Stimulated activated memory B cell treated with anti-CD40 and anti-IgM and Interleukin-4, amounts not matched to agents 10 μg/mL and 1 μg/mL and 100 μg/mL, for 72 hours (primary cell): ENCODE results near the gene SLC66A2.
"Not testable (repeated sequence)": the region's sequence is repeated elsewhere in the genome, so short reads cannot be mapped to it uniquely, and the experiment has no call there.

Source experiments
- ATAC-seq: fragments of 150-1000 bp; cut with Tn5 transposase; 2 replicates; pipeline ENCODE4 v1.10.0; 2021
- H3K27ac Mint-ChIP-seq: one replicate; pipeline ENCODE4 v1.8.0; 2022; ENCODE audit warnings: mild to moderate bottlenecking, mixed read lengths
- H3K27me3 Mint-ChIP-seq: one replicate; pipeline ENCODE4 v1.8.0; 2022; ENCODE audit warnings: mixed read lengths
- H3K36me3 Mint-ChIP-seq: one replicate; pipeline ENCODE4 v1.8.0; 2022; ENCODE audit warnings: mixed read lengths
- H3K4me1 Mint-ChIP-seq: one replicate; pipeline ENCODE4 v1.8.0; 2022; ENCODE audit warnings: mixed read lengths
- H3K4me3 Mint-ChIP-seq: one replicate; pipeline ENCODE4 v1.8.0; 2022; ENCODE audit warnings: mild to moderate bottlenecking, moderate library complexity, mixed read lengths
- H3K9me3 Mint-ChIP-seq: one replicate; pipeline ENCODE4 v1.8.0; 2022; ENCODE audit warnings: mixed read lengths

Gene SLC66A2

DNA sequence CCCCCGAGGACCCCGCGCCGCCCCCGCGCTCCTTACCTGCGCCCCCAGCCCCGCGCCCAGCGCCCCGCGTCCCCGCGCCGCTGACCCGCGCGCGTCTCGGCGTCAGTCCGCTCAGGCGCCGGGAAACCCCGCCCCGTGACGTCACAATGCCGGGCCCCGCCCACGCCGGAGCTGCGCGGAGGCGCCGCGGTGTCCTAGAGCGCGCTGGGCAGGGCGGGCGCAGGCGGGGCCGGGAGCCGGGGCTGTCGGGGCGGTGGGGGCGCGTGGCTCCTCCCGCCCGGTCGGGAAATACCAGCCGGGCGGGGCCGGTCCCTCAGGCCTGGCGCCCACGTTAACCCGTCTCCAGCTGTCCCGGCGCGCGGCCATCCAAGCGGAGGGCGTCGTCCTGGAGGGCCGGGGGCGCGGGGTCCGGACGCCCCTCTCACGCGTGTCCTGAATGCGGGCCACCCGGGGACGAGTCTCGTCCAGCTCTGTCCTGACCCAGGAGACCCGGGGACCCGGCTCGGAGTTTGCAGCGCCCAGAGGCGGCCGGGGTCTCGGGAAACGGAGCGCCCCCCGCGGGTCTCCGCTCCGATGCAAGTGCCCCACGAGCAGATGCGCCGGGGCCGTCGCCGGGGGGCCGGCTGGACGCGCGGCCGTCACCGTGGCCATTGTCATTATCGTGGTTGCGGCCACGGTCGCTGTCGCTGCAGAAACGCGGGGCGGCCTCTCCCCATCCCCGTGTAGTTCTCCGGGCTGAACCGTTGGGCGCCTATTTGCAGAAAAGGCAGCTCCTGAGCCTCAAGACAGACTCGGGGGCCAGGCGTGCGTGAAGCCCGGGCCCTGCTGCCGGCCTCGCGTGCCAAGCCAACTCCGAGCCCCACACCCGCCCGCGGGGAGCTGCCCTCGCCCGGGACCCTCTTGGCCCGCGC is at the start of gene SLC66A2:
SLC66A2 (minus strand) TSS at position 109 of the 911 bp plus-strand sequence. CDS start 727 bp downstream, outside the sequence.
- ATAC-seq: peak; percentile 87
- Mint-ChIP-seq H3K9me3 (no peaks in the 10 kb centered on the region), H3K4me1 (peaks cover 42% of the 10 kb centered on the region), H3K27me3 (no peaks in the 10 kb centered on the region), H3K27ac (peak within 1 kb of the TSS; percentile 75), H3K36me3 (peaks cover 11% of the 10 kb centered on the region), H3K4me3 (peak within 1 kb of the TSS; percentile 82)

DNA sequence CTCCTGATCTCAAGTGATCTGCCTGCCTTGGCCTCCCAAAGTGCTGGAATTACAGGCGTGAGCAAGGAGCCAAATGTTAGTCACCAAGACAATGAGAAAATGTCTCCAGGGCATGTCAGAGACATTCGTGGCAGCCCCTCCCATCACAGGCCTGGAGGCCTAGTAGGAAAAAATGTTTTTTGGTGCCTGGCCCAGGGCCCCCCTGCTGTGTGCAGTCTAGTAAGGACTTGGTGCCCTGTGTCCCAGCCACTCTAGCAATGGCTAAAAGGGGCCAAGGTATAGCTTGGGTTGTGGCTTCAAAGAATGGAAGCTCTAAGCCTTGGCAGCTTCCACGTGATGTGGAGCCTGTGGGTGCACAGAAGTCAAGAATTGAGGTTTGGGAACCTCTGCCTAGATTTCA is 49.4 kb upstream of the SLC66A2 start:
- Mint-ChIP-seq H3K27me3 (peaks cover 10% of the 10 kb centered on the region), H3K9me3 (peaks cover 7% of the 10 kb centered on the region), H3K27ac (no peak overlapping the region), H3K36me3 (peaks cover 11% of the 10 kb centered on the region), H3K4me1 (peaks cover 10% of the 10 kb centered on the region), H3K4me3 (no peak overlapping the region)
- no peak for ATAC-seq

GRCh38 chr18:79999701-80000100 is 48.2 kb upstream of the SLC66A2 start:
- not testable (repeated sequence) for H3K4me3 Mint-ChIP-seq, H3K4me1 Mint-ChIP-seq, H3K9me3 Mint-ChIP-seq, H3K27ac Mint-ChIP-seq, H3K27me3 Mint-ChIP-seq, ATAC-seq
- peaks cover 11% of the 10 kb centered on the region for H3K36me3 Mint-ChIP-seq

DNA sequence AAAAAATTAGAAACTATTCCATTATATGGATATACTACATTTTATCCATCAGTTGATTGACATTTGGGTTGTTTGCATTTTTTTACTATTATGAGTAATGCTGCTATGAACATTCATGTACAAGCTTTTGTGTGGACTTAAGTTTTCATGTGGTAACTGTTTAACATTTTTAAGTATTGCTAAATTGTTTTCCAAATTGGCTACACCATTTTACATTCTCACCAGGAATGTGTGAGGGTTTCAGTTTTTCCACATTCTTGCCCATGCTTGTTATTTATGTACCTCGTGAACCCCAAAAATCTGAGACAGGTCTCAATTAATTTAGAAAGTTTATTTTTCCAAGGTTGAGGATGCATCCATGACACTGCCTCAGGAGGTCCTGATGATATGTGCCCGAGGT is 40.0 kb upstream of the SLC66A2 start:
- Mint-ChIP-seq H3K27me3 (peaks cover 6% of the 10 kb centered on the region), H3K4me3 (no peak overlapping the region), H3K27ac (no peak overlapping the region), H3K36me3 (peaks cover 6% of the 10 kb centered on the region), H3K9me3 (no peaks in the 10 kb centered on the region), H3K4me1 (peaks cover 19% of the 10 kb centered on the region)
- ATAC-seq: no peak

GRCh38 chr18:79989195-79989497 is 37.7 kb upstream of the SLC66A2 start:
- H3K27me3 Mint-ChIP-seq: no peaks in the 10 kb centered on the region
- peaks cover 36% of the 10 kb centered on the region for H3K4me1 Mint-ChIP-seq
- H3K27ac Mint-ChIP-seq: peak overlapping the region; percentile 91
- H3K36me3 Mint-ChIP-seq: peaks cover 17% of the 10 kb centered on the region
- ATAC-seq: no peak
- no peaks in the 10 kb centered on the region for H3K9me3 Mint-ChIP-seq
- peak overlapping the region; percentile 92 for H3K4me3 Mint-ChIP-seq

- Mint-ChIP-seq H3K4me3 (peak within 1 kb of the TSS; percentile 92), H3K27me3 (no peaks in the 10 kb centered on the region), H3K27ac (peak within 1 kb of the TSS; percentile 91), H3K4me1 (peaks cover 41% of the 10 kb centered on the region), H3K9me3 (no peaks in the 10 kb centered on the region), H3K36me3 (peaks cover 22% of the 10 kb centered on the region)
- ATAC-seq: peak; percentile 99
These were observed 37.2 kb upstream of the SLC66A2 start, which contains the start of gene TXNL4A for GRCh38 chr18:79988451-79989194. TSS of gene TXNL4A (minus strand) at chr18:79988563. CDS start at chr18:79988392, 171 bp downstream.

DNA sequence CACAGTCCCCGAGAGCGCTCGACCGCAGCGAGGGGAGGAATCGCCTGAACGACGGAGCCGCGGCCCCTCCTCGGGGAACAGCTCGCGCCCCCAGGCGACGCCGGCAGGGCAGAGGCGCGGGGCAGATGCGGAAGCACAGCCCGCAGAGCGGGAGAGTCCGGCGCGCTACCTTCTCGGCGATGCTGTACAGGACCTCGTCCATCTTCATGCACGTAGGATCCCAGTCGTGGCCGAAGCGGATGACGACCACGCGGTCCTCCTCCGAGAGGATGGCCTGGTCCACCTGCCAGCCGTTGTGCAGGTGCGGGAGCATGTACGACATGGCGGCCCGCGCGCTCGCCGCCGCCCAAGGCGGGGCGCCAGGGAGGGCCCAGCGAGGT is 36.6 kb upstream of the SLC66A2 start:
- H3K27me3 Mint-ChIP-seq: no peaks in the 10 kb centered on the region
- peak overlapping the region; percentile 80 for H3K4me3 Mint-ChIP-seq
- peak; percentile 83 for ATAC-seq
- peak overlapping the region; percentile 91 for H3K27ac Mint-ChIP-seq
- H3K9me3 Mint-ChIP-seq: no peaks in the 10 kb centered on the region
- peaks cover 47% of the 10 kb centered on the region for H3K4me1 Mint-ChIP-seq
- H3K36me3 Mint-ChIP-seq: peaks cover 22% of the 10 kb centered on the region

GRCh38 chr18:79987566-79987965 is 36.1 kb upstream of the SLC66A2 start:
- H3K4me1 Mint-ChIP-seq: peaks cover 51% of the 10 kb centered on the region
- H3K36me3 Mint-ChIP-seq: peaks cover 24% of the 10 kb centered on the region
- peak overlapping the region; percentile 80 for H3K4me3 Mint-ChIP-seq
- H3K9me3 Mint-ChIP-seq: no peaks in the 10 kb centered on the region
- no peak for ATAC-seq
- no peaks in the 10 kb centered on the region for H3K27me3 Mint-ChIP-seq
- peak overlapping the region; percentile 91 for H3K27ac Mint-ChIP-seq

DNA sequence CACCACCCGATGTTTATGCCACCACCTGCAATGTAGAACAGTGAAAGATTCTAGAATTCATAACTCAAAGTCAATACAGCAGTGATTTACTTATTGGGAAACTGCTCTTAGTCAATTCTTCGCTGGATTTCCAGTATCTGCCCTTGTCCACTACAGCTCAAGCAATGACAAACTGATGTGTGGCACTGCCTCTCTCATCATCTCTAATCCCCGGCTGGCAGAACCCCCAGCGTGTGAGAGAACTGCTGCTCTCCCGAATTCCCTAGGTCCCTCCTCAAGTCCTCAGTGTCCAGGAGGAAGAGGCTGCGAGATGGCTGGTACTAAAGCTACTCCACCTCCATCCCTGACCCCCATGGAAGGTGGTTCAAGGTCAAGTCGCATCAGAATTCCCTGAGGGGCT is 35.3 kb upstream of the SLC66A2 start:
- Mint-ChIP-seq H3K27ac (peak overlapping the region; percentile 91), H3K27me3 (no peaks in the 10 kb centered on the region), H3K36me3 (peaks cover 33% of the 10 kb centered on the region), H3K4me1 (peaks cover 59% of the 10 kb centered on the region), H3K9me3 (no peaks in the 10 kb centered on the region), H3K4me3 (peak overlapping the region; percentile 80)
- no peak for ATAC-seq

GRCh38 chr18:79985172-79985571 is 33.7 kb upstream of the SLC66A2 start:
- Mint-ChIP-seq H3K27ac (no peak overlapping the region), H3K4me1 (peaks cover 62% of the 10 kb centered on the region), H3K9me3 (no peaks in the 10 kb centered on the region), H3K27me3 (no peaks in the 10 kb centered on the region), H3K4me3 (no peak overlapping the region), H3K36me3 (peaks cover 34% of the 10 kb centered on the region)
- no peak for ATAC-seq

GRCh38 chr18:79983793-79984192 is 32.3 kb upstream of the SLC66A2 start:
- ATAC-seq: no peak
- H3K9me3 Mint-ChIP-seq: no peaks in the 10 kb centered on the region
- H3K36me3 Mint-ChIP-seq: peaks cover 42% of the 10 kb centered on the region
- H3K27me3 Mint-ChIP-seq: no peaks in the 10 kb centered on the region
- peaks cover 63% of the 10 kb centered on the region for H3K4me1 Mint-ChIP-seq
- H3K4me3 Mint-ChIP-seq: no peak overlapping the region
- peak overlapping the region; percentile 26 for H3K27ac Mint-ChIP-seq

GRCh38 chr18:79983253-79983652 is 31.8 kb upstream of the SLC66A2 start:
- no peak for ATAC-seq
- no peaks in the 10 kb centered on the region for H3K27me3 Mint-ChIP-seq
- no peak overlapping the region for H3K4me3 Mint-ChIP-seq
- H3K27ac Mint-ChIP-seq: peak overlapping the region; percentile 26
- peaks cover 42% of the 10 kb centered on the region for H3K36me3 Mint-ChIP-seq
- H3K4me1 Mint-ChIP-seq: peaks cover 63% of the 10 kb centered on the region
- no peaks in the 10 kb centered on the region for H3K9me3 Mint-ChIP-seq

- H3K36me3 Mint-ChIP-seq: peaks cover 42% of the 10 kb centered on the region
- H3K27me3 Mint-ChIP-seq: no peaks in the 10 kb centered on the region
- H3K4me1 Mint-ChIP-seq: peaks cover 63% of the 10 kb centered on the region
- H3K9me3 Mint-ChIP-seq: no peaks in the 10 kb centered on the region
- no peak overlapping the region for H3K4me3 Mint-ChIP-seq
- no peak for ATAC-seq
- H3K27ac Mint-ChIP-seq: no peak overlapping the region
These were observed 31.3 kb upstream of the SLC66A2 start for GRCh38 chr18:79982736-79983135.

DNA sequence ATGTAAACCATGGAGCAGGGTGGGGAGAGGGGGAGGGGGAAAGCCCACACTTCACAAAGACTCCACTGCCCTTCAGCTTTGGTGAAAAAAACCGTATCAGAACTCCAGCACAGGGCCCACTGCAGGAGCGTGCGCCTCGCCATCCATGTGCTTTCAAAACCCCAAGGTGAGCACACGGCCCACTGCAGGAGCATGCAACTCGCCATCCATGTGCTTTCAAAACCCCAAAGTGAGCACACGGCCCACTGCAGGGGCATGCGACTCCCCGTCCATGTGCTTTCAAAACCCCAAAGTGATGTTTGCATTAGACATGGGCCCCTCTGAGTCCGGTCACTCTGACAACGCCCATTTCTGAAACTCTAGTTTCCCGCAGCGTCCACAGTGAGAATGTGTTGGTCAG is 29.1 kb upstream of the SLC66A2 start:
- Mint-ChIP-seq H3K4me1 (peaks cover 48% of the 10 kb centered on the region), H3K4me3 (no peak overlapping the region), H3K27ac (no peak overlapping the region), H3K9me3 (no peaks in the 10 kb centered on the region), H3K27me3 (no peaks in the 10 kb centered on the region), H3K36me3 (peaks cover 36% of the 10 kb centered on the region)
- ATAC-seq: no peak

DNA sequence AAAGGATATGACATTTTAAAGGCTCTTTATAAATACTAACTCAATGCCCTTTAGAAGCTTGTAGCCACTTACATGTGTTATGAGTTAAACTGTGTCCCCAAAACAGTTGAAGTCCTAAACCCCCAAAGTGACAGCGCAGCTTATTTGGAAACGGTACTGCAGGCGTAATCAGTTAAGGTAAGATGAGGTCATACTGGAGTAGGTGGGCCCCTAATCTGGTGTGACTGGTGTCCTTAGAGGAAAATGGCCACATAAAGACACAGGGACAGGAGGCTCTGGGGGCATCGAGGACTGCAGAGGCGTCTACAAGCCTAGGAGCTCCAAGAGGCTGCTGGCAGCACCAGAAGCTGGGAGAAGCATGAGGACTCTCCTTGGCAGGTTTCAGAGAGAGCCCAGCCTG is 28.4 kb upstream of the SLC66A2 start:
- H3K36me3 Mint-ChIP-seq: peaks cover 37% of the 10 kb centered on the region

More for the DNA sequence above, 28.4 kb upstream of the SLC66A2 start:
- H3K27ac Mint-ChIP-seq: no peak overlapping the region
- no peak overlapping the region for H3K4me3 Mint-ChIP-seq
- no peak for ATAC-seq
- H3K9me3 Mint-ChIP-seq: no peaks in the 10 kb centered on the region
- H3K27me3 Mint-ChIP-seq: no peaks in the 10 kb centered on the region
- peaks cover 45% of the 10 kb centered on the region for H3K4me1 Mint-ChIP-seq
